HG02938 (cell line): ENCODE measurements around the gene KATNBL1.
"Not testable (repeated sequence)": the region's sequence is repeated elsewhere in the genome, so short reads cannot be mapped to it uniquely, and the experiment has no call there.

Source experiments
- ATAC-seq: cut with Tn5 transposase; IDR thresholded peaks from one replicate; pipeline ENCODE4 v1.9.1; 2021; ENCODE audit warnings: mild to moderate bottlenecking, moderate library complexity; ENCODE audit not compliant: unreplicated experiment

The KATNBL1 gene

GRCh38 chr15:34120420-34120819 is 89.5 kb downstream of the KATNBL1 start:
- not testable (repeated sequence) for ATAC-seq

GRCh38 chr15:34119291-34119690 is 90.6 kb downstream of the KATNBL1 start:
- no peak for ATAC-seq

- no peak for ATAC-seq
Observed at GRCh38 chr15:34116620-34117019, 93.3 kb downstream of the KATNBL1 start.

GRCh38 chr15:34114739-34115138 is 95.2 kb downstream of the KATNBL1 start:
- ATAC-seq, result no peak

- no peak for ATAC-seq
Observed at GRCh38 chr15:34114215-34114614, 95.7 kb downstream of the KATNBL1 start.

GRCh38 chr15:34111488-34111887 is 98.4 kb downstream of the KATNBL1 start:
- no peak for ATAC-seq

- ATAC-seq, result no peak
Observed at GRCh38 chr15:34109797-34110663, 99.9 kb downstream of the KATNBL1 start.

- ATAC-seq, result no peak
Observed at GRCh38 chr15:34107315-34107714, 102.6 kb downstream of the KATNBL1 start.

GRCh38 chr15:34106423-34106822 is 103.5 kb downstream of the KATNBL1 start:
- no peak for ATAC-seq

GRCh38 chr15:34102175-34102925 is 107.5 kb downstream of the KATNBL1 start:
- ATAC-seq, result no peak

GRCh38 chr15:34101366-34102174 is 108.3 kb downstream of the KATNBL1 start, which contains the start of the genes EMC7 and PGBD4:
Gene EMC7, minus strand, starts transcription at chr15:34101862. Its CDS starts 23 bp downstream, at chr15:34101839.
Gene PGBD4, plus strand, starts transcription at chr15:34102083. Its CDS starts 449 bp downstream, at chr15:34102532.
- ATAC-seq, result peak; percentile 98

GRCh38 chr15:34099914-34100313 is 110.0 kb downstream of the KATNBL1 start:
- no peak for ATAC-seq
